Cardiac muscle cell (in vitro differentiated cells and primary cell): Measurements from ENCODE around the gene ZFP30. TPM values are rescaled to one million over a fixed set of nuclear protein-coding genes. Genes with fewer than 3 reads are reported as not detected.
A peak's percentile ranks its signal among the peaks of the same experiment; 100 is the strongest.

Experiments used
- DNase-seq, 2 donors: peaks; one replicate each; pipeline versions ENCODE4 v3.0.0 to v3.0.0-alpha.2; 2010 to 2017; ENCODE audit warnings: low read depth in 1 of 2, low spot score in 1 of 2
- H3K27ac ChIP-seq: fragments of 200-600 bp; sonication (generic); 2 replicates; pipeline ENCODE4 v1.5.1; 2016
- H3K27me3 ChIP-seq: fragments of 200-600 bp; sonication (generic); 2 replicates; pipeline ENCODE4 v1.6.0; 2016; ENCODE audit warnings: control low read depth
- H3K36me3 ChIP-seq: fragments of 200-600 bp; sonication (generic); 2 replicates; pipeline ENCODE4 v1.5.1; 2016; ENCODE audit warnings: control low read depth
- H3K4me1 ChIP-seq: fragments of 200-600 bp; sonication (generic); 2 replicates; pipeline ENCODE4 v1.8.1; 2017; ENCODE audit warnings: low read depth, mild to moderate bottlenecking, mixed run types
- H3K4me3 ChIP-seq: fragments of 200-600 bp; sonication (generic); 2 replicates; pipeline ENCODE4 v1.5.1; 2016; ENCODE audit warnings: mild to moderate bottlenecking
- H3K9me3 ChIP-seq: fragments of 200-600 bp; sonication (generic); 2 replicates; pipeline ENCODE4 v1.5.1; 2017; ENCODE audit warnings: low read depth, mild to moderate bottlenecking, control low read depth
- polyA plus RNA-seq: library from polyadenylated mRNA; unstranded; fragments of >200 nt; fragmentation: Nextera tagmentation; extraction: Ambion mirVana; gene quantifications from 2 replicates; pipeline ENCODE4 v1.2.1, GENCODE V29; 2016
- total RNA-seq: library from RNA; depleted of rRNA; stranded (reverse); fragments of >200 nt; gene quantifications from 2 replicates; pipeline ENCODE4 v1.2.3, GENCODE V29; 2016
- TF ChIP-seq, protein P1 (sequence below): IDR thresholded peaks from 2 replicates; pipeline ENCODE4 v1.5.1; 2012; ENCODE audit warnings: low read depth, mild to moderate bottlenecking, low read length

ZFP30 gene
- total and polyA plus RNA-seq, 2 experiments from 2014 or later, result 7.1 to 27.0 TPM

- H3K27ac ChIP-seq, result peak overlapping the region; percentile 89
- H3K36me3 ChIP-seq, result no peaks in the 10 kb centered on the region
- no peaks in the 10 kb centered on the region for H3K9me3 ChIP-seq
- TF ChIP-seq, protein P1, sequence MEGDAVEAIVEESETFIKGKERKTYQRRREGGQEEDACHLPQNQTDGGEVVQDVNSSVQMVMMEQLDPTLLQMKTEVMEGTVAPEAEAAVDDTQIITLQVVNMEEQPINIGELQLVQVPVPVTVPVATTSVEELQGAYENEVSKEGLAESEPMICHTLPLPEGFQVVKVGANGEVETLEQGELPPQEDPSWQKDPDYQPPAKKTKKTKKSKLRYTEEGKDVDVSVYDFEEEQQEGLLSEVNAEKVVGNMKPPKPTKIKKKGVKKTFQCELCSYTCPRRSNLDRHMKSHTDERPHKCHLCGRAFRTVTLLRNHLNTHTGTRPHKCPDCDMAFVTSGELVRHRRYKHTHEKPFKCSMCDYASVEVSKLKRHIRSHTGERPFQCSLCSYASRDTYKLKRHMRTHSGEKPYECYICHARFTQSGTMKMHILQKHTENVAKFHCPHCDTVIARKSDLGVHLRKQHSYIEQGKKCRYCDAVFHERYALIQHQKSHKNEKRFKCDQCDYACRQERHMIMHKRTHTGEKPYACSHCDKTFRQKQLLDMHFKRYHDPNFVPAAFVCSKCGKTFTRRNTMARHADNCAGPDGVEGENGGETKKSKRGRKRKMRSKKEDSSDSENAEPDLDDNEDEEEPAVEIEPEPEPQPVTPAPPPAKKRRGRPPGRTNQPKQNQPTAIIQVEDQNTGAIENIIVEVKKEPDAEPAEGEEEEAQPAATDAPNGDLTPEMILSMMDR, result no peak
- peak overlapping the region; percentile 63 for H3K4me3 ChIP-seq
- peak; percentile 57 to 62 for DNase-seq
- no peaks in the 10 kb centered on the region for H3K27me3 ChIP-seq
- peaks cover 17% of the 10 kb centered on the region for H3K4me1 ChIP-seq
These were observed 500 bp downstream of the ZFP30 start for GRCh38 chr19:37654629-37655300.

- peak in 1 of 2 donors; percentile 21 for DNase-seq
- Histone ChIP-seq H3K4me3 (peak overlapping the region; percentile 63), H3K4me1 (peaks cover 17% of the 10 kb centered on the region), H3K9me3 (no peaks in the 10 kb centered on the region), H3K27me3 (no peaks in the 10 kb centered on the region), H3K36me3 (no peaks in the 10 kb centered on the region), H3K27ac (peak overlapping the region; percentile 89)
- TF ChIP-seq, protein P1, result no peak
These were observed 1.1 kb downstream of the ZFP30 start for GRCh38 chr19:37654118-37654517.

- H3K36me3 ChIP-seq, result peaks cover 37% of the 10 kb centered on the region
- peaks cover 11% of the 10 kb centered on the region for H3K9me3 ChIP-seq
- no peak overlapping the region for H3K4me3 ChIP-seq
- TF ChIP-seq, protein P1, result no peak
- H3K27ac ChIP-seq, result no peak overlapping the region
- no peaks in the 10 kb centered on the region for H3K4me1 ChIP-seq
- DNase-seq, result no peak
- H3K27me3 ChIP-seq, result no peaks in the 10 kb centered on the region
These were observed 19.9 kb downstream of the ZFP30 start for GRCh38 chr19:37635076-37636056.

GRCh38 chr19:37594982-37595382, 60.3 kb downstream of the ZFP30 start:
- Histone ChIP-seq H3K27me3 (peaks cover 11% of the 10 kb centered on the region), H3K27ac (peak overlapping the region; percentile 92), H3K36me3 (no peaks in the 10 kb centered on the region), H3K4me1 (no peaks in the 10 kb centered on the region), H3K4me3 (peak overlapping the region; percentile 91), H3K9me3 (no peaks in the 10 kb centered on the region)
- DNase-seq, result peak in 1 of 2 donors; percentile 67
- TF ChIP-seq, protein P1, result no peak

- H3K27ac ChIP-seq, result peak within 1 kb of the TSS; percentile 92
- H3K4me3 ChIP-seq, result peak within 1 kb of the TSS; percentile 91
- TF ChIP-seq, protein P1, result no peak
- no peaks in the 10 kb centered on the region for H3K36me3 ChIP-seq
- no peaks in the 10 kb centered on the region for H3K4me1 ChIP-seq
- peaks cover 11% of the 10 kb centered on the region for H3K27me3 ChIP-seq
- peak; percentile 96 to 97 for DNase-seq
- no peaks in the 10 kb centered on the region for H3K9me3 ChIP-seq
These were observed 60.8 kb downstream of the ZFP30 start, which contains the start of the genes ZNF540 and ZNF571 for GRCh38 chr19:37594304-37594981. Gene ZNF540, plus strand, starts transcription at chr19:37594876. Its CDS starts 3,572 bp downstream, at chr19:37598448. Gene ZNF571, minus strand, starts transcription at chr19:37594792. Its CDS starts 8,116 bp downstream, at chr19:37586676.
